Spinal cord (tissue), 10 donors: ENCODE measurements around the gene SYDE2. TPM values are rescaled to one million over a fixed set of nuclear protein-coding genes. Genes with fewer than 3 reads are reported as not detected.
"Not testable (repeated sequence)": the region's sequence is repeated elsewhere in the genome, so short reads cannot be mapped to it uniquely, and the experiment has no call there.

Experiments
- DNase-seq, 6 donors: peaks; one replicate each; pipeline versions ENCODE4 v3.0.0 to v3.0.0-alpha.2; 2013 to 2015; ENCODE audit warnings: low spot score in 6 of 6, low read depth in 4 of 6
- H3K27ac ChIP-seq: one replicate; pipeline ENCODE4 v1.5.1; 2013; ENCODE audit warnings: low read depth, low read length, control low read depth
- H3K27me3 ChIP-seq: one replicate; pipeline ENCODE4 v1.6.1; 2013; ENCODE audit warnings: low read length; ENCODE audit not compliant: control insufficient read depth, insufficient read depth
- H3K36me3 ChIP-seq: one replicate; pipeline ENCODE4 v1.6.1; 2013; ENCODE audit warnings: low read length; ENCODE audit not compliant: control insufficient read depth, insufficient read depth
- H3K4me1 ChIP-seq: one replicate; pipeline ENCODE4 v1.6.1; 2013; ENCODE audit warnings: low read length; ENCODE audit not compliant: control insufficient read depth, insufficient read depth
- H3K4me3 ChIP-seq: one replicate; pipeline ENCODE4 v1.5.1; 2013; ENCODE audit warnings: low read depth, low read length, control low read depth
- H3K9me3 ChIP-seq: one replicate; pipeline ENCODE4 v1.6.1; 2013; ENCODE audit warnings: low read length; ENCODE audit not compliant: control insufficient read depth, insufficient read depth
- WGBS: methylation state at CpG from one replicate; pipeline ENCODE4 v1.1.5; 2013; ENCODE audit warnings: missing lambda C conversion rate; ENCODE audit not compliant: insufficient coverage; 5-methylcytosine and 5-hydroxymethylcytosine counted together
- long read RNA-seq, 4 donors: transcript quantifications; one replicate each; lab custom pipeline, GENCODE V29; 2026
- polyA plus RNA-seq, 2 donors: library from polyadenylated mRNA; unstranded; fragments of 120-200 nt; gene quantifications; one replicate each; pipeline ENCODE4 v1.2.1, GENCODE V29; 2013; ENCODE audit not compliant: insufficient read length in 2 of 2
- total RNA-seq, 2 donors: library from RNA; depleted of rRNA in 1 of 2; stranded (reverse); fragments of 120-200 nt in 1 of 2; fragments of >200 nt in 1 of 2; gene quantifications; one replicate each; pipeline versions ENCODE4 v1.2.3 to v1.2.4, GENCODE V29; 2013 to 2014
- donor health status: healthy.

Gene SYDE2, protein sequence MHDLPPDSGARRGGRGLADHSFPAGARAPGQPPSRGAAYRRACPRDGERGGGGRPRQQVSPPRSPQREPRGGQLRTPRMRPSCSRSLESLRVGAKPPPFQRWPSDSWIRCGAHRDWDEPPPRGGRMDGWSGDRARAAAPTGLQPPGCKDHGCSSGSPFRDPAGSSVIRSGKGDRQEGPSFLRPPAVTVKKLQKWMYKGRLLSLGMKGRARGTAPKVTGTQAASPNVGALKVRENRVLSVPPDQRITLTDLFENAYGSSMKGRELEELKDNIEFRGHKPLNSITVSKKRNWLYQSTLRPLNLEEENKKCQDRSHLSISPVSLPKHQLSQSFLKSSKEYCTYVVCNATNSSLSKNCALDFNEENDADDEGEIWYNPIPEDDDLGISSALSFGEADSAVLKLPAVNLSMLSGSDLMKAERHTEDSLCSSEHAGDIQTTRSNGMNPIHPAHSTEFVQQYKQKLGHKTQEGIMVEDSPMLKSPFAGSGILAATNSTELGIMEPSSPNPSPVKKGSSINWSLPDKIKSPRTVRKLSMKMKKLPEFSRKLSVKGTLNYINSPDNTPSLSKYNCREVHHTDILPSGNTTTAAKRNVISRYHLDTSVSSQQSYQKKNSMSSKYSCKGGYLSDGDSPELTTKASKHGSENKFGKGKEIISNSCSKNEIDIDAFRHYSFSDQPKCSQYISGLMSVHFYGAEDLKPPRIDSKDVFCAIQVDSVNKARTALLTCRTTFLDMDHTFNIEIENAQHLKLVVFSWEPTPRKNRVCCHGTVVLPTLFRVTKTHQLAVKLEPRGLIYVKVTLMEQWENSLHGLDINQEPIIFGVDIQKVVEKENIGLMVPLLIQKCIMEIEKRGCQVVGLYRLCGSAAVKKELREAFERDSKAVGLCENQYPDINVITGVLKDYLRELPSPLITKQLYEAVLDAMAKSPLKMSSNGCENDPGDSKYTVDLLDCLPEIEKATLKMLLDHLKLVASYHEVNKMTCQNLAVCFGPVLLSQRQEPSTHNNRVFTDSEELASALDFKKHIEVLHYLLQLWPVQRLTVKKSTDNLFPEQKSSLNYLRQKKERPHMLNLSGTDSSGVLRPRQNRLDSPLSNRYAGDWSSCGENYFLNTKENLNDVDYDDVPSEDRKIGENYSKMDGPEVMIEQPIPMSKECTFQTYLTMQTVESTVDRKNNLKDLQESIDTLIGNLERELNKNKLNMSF
- 10 to 100 TPM; 11.7 to 14.7 TPM for total RNA-seq
- 1 to 10 TPM; 1.5 to 1.7 TPM for polyA plus RNA-seq
- long read RNA-seq, donor 1, result 0 reads
- long read RNA-seq, donor 2, result 0 reads
- long read RNA-seq, donor 3, partial matches to known transcripts, result 0 of 1 reads
- long read RNA-seq, donor 3, other reads (novel, unspliced or antisense), result 0 of 1 reads
- long read RNA-seq, donor 4, result 0 reads

DNA sequence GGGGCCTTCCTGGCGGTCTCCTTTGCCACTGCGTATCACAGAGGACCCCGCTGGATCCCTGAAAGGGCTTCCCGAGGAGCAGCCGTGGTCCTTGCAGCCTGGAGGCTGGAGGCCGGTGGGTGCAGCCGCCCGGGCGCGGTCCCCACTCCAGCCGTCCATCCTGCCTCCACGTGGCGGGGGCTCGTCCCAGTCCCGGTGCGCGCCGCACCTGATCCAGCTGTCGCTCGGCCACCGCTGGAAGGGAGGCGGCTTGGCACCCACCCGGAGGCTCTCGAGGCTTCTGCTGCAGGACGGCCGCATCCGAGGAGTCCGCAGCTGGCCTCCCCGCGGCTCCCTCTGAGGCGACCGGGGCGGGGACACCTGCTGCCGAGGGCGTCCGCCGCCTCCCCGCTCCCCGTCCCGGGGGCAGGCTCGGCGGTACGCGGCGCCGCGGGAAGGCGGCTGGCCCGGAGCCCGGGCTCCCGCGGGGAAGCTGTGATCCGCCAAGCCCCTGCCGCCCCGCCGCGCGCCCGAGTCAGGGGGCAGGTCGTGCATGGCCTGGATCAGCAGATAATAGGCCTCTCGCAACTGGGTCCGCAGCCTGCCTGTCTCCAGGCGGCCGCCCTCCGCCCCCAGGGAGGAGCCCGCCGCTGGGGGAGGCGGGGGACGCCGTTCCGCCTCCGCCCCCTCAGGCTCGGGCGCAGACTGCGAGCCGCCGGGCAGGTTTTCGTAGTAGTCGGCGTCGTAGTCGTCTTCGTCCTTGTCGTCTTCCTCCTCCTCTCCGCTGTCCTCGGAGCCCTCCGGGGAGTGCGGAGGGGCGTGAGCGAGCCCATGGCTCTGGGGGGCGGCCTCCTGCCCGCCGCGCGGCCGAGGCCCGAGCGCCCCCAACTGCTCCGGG is at the start of gene SYDE2:
Gene SYDE2 (minus strand): TSS at position 554 of the 877 bp plus-strand sequence. CDS start 20 bp downstream, at position 534.
- Histone ChIP-seq H3K27ac (no peak within 1 kb of the TSS), H3K9me3 (no peaks in the 10 kb centered on the region), H3K36me3 (no peaks in the 10 kb centered on the region), H3K4me1 (peaks cover 10% of the 10 kb centered on the region), H3K4me3 (peak within 1 kb of the TSS; percentile 60), H3K27me3 (peaks cover 23% of the 10 kb centered on the region)
- WGBS, result under 1% methylated on average over 99 of the region's 99 CpGs
- DNase-seq, result peak in 3 of 6 donors; percentile 23 to 77 (median 64)

DNA sequence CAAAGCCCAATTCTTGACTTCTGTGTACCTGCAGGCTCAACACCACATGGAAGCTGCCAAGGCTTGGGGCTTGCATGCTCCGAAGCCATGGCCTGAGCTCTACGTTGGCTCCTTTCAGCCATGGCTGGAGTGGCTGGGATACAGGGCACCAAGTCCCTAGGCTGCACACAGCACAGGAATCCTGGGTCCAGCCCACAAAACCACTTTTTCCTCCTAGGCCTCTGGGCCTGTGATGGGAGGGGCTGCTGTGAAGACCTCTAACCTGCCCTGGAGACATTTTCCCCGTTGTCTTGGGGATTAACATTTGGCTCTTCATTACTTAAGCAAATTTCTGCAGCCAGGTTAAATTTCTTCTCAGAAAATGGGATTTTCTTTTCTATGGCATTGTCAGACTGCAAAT is 48.2 kb upstream of the SYDE2 start:
- not testable (repeated sequence) for DNase-seq, H3K27me3 ChIP-seq
- 100% methylated on average over 2 of the region's 3 CpGs for WGBS

DNA sequence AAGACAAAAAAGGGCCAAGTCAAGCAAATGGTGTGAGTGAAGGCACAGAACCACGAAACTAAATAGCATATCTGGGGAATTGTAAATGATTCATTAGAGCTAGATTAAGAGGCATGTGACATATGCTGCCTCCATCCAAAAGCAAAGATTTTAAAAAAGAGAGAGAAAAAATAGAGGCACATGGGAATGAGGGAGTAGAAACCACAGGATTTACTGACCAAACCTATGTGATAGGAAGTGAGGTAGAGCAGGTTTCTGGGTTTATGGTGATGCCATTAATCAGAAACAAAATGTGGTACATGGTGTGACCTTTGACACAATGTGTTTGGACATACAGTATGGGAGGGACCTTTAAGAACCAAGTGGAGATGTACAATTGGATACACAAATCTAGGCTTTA is 45.1 kb upstream of the SYDE2 start:
- Histone ChIP-seq H3K27ac (no peak overlapping the region), H3K4me1 (no peaks in the 10 kb centered on the region), H3K27me3 (no peaks in the 10 kb centered on the region), H3K36me3 (no peaks in the 10 kb centered on the region), H3K4me3 (no peak overlapping the region), H3K9me3 (no peaks in the 10 kb centered on the region)
- WGBS, result no CpG with 5 or more reads among the region's 1 CpG
- no peak for DNase-seq

More for the DNA sequence above, 48.2 kb upstream of the SYDE2 start:
- H3K4me1 ChIP-seq, H3K9me3 ChIP-seq, H3K4me3 ChIP-seq, H3K36me3 ChIP-seq, H3K27ac ChIP-seq: not testable (repeated sequence)

DNA sequence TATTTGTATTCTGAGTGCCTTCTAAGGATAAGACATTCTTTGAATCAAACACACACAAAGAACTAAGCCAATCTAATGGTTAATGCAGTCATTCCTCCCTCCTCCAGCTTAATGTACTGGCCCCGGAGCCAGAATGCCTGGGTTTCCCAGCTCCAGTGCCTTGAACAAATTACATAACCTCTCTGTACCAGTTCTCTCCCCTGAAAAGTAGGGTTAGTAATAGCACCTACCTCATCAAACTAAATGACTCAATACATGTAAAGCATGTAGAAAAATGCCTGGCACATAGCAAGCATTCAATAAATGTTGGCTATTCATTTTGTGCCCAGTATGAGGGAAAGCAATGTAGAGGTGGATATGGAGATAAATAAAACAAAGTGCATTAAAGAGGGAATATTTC is 44.6 kb upstream of the SYDE2 start:
- DNase-seq, result no peak
- Histone ChIP-seq H3K36me3 (no peaks in the 10 kb centered on the region), H3K27me3 (no peaks in the 10 kb centered on the region), H3K4me3 (no peak overlapping the region), H3K9me3 (no peaks in the 10 kb centered on the region), H3K27ac (no peak overlapping the region), H3K4me1 (no peaks in the 10 kb centered on the region)
- no CpG with 5 or more reads among the region's 1 CpG for WGBS

DNA sequence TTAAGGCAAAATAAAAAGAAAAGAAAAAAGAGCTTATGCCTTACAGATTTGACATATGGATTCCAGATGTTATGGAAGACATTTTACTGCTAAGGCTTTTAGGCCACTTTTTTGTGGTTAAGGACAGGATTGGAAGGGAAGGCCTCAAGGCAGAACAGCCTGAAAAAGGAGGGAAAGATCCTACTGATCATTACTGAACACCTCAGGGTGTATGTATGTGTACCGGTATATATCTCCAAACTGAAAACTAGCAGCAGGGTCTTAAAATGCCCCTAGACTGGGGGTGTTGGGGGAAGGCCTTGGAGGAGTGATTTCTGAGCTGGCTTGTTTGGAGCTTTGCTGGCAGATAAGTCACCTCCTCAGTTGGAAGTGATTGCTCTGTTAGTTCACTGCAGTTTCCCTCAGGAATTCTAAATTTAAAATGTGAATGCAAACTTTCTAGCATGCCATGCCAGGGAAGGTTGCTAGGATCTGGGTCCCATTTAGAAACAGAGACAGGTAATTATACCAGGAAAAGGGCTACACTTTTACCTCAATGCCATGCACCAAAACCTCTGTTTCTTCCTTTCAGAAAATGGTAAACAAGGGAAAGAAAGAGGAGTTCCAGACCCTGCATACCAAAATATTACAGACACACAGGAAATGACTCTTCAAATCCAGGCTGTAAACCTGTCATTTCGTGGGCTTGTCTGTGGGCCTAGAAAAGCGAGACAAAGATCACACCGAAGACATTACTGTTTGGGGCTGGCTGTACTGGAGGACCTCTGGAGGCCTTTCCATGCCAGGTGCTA is 43.6 kb upstream of the SYDE2 start:
- Histone ChIP-seq H3K4me1 (no peaks in the 10 kb centered on the region), H3K27me3 (no peaks in the 10 kb centered on the region), H3K9me3 (no peaks in the 10 kb centered on the region), H3K4me3 (no peak overlapping the region), H3K27ac (no peak overlapping the region), H3K36me3 (no peaks in the 10 kb centered on the region)
- DNase-seq, result no peak
- WGBS, result 84% methylated on average over 4 of the region's 4 CpGs

DNA sequence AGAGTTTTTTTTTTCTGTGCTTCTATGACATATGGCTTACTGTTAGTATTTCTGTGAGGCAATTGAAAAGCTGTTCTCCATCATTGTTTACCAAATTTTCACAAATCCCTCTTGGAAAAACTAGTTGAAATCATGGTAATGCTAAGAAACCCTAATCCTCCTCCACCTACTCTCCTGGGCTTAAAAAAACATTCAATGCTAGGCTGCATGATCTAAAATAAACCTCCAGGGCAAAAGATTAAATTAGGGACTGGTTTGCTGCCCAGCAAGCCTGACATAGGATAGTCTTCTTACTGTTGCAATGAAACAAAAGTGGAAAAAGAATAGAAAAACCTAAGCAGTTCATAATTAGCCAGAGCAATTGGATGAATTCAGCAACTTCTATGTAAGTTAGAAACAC is 42.6 kb upstream of the SYDE2 start:
- H3K4me1 ChIP-seq, result no peaks in the 10 kb centered on the region
- H3K27me3 ChIP-seq, result no peaks in the 10 kb centered on the region
- no peaks in the 10 kb centered on the region for H3K36me3 ChIP-seq
- H3K9me3 ChIP-seq, result no peaks in the 10 kb centered on the region
- DNase-seq, result no peak
- no peak overlapping the region for H3K4me3 ChIP-seq
- no peak overlapping the region for H3K27ac ChIP-seq

DNA sequence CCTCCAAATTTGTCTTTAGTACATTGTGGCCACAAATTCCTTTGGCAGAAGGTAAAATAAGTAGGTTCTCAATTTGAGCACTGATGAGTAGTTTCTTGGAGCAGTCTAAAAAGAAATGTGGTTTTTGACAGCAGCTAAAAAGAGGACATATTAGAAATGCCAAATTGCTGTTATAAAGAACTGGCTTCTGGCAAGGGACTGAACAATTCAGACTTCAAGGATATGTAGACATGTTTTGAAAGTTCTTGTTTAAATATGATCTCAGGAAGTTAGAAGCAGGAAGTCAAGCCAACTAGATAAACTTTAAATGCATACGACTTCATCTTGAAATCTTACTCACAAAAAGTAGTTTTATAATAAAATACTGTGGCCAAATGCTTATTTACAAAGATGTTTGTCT is 39.8 kb upstream of the SYDE2 start:
- no peaks in the 10 kb centered on the region for H3K9me3 ChIP-seq
- WGBS, result no CpG with 5 or more reads among the region's 1 CpG
- no peaks in the 10 kb centered on the region for H3K27me3 ChIP-seq
- no peaks in the 10 kb centered on the region for H3K4me1 ChIP-seq
- no peak overlapping the region for H3K27ac ChIP-seq
- no peak for DNase-seq
- H3K4me3 ChIP-seq, result no peak overlapping the region
- no peaks in the 10 kb centered on the region for H3K36me3 ChIP-seq

DNA sequence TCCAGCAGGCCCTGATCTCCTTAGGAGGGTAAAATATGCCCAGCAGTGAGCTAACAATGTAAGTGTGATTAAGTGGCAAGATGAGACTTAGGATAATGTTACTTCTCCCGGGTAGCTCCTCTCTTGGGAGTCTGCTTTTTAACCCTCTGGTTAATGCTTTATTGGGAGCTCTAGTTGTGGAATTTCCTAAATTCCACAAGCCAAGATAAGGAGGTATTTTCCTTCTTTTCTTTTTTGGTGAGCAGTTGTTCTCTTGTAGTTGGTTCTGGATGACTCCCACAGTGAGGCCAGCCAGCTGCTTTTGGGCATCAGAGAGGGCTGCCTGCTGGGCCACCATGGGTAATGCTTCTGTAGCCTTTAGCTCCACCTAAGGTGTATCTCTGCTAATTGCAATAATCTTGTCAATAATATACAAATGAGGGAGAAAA is 39.4 kb upstream of the SYDE2 start:
- Histone ChIP-seq H3K9me3 (no peaks in the 10 kb centered on the region), H3K36me3 (no peaks in the 10 kb centered on the region), H3K4me1 (no peaks in the 10 kb centered on the region), H3K27ac (no peak overlapping the region), H3K4me3 (no peak overlapping the region), H3K27me3 (no peaks in the 10 kb centered on the region)
- no CpG with 5 or more reads among the region's 1 CpG for WGBS
- no peak for DNase-seq
